HL-60 (cell line): ENCODE results near the gene SH3RF1.

Source experiments
- CTCF ChIP-seq: IDR thresholded peaks from one replicate; pipeline ENCODE4 v1.5.1; 2011; ENCODE audit warnings: low read length, control low read depth, inconsistent platforms; ENCODE audit not compliant: insufficient read depth
- POLR2AphosphoS5 ChIP-seq: IDR thresholded peaks from 2 replicates; pipeline ENCODE4 v1.6.1; 2012; ENCODE audit warnings: low read depth

- TF ChIP-seq CTCF (no peak), POLR2AphosphoS5 (no peak)
Measured at GRCh38 chr4:169222761-169223160, 48.0 kb downstream of the SH3RF1 start.
